ENCODE results near the gene SLC24A3.

SLC24A3 gene

GRCh38 chr20:19298652-19299051 lies 86.2 kb downstream of the SLC24A3 start:
- no peak for DNase-seq (ENCODE audit: extremely low read depth, insufficient read length)
- Histone ChIP-seq H3K27me3 (replicated peaks; ENCODE audit: control insufficient read depth, insufficient read depth, low read length) (no peaks in the 10 kb centered on the region), H3K4me3 (replicated peaks; ENCODE audit: low read depth, low read length) (no peak overlapping the region), H3K36me3 (ENCODE audit: control insufficient read depth, insufficient read depth, low read length) (no peaks in the 10 kb centered on the region)
- TF ChIP-seq, protein P1, sequence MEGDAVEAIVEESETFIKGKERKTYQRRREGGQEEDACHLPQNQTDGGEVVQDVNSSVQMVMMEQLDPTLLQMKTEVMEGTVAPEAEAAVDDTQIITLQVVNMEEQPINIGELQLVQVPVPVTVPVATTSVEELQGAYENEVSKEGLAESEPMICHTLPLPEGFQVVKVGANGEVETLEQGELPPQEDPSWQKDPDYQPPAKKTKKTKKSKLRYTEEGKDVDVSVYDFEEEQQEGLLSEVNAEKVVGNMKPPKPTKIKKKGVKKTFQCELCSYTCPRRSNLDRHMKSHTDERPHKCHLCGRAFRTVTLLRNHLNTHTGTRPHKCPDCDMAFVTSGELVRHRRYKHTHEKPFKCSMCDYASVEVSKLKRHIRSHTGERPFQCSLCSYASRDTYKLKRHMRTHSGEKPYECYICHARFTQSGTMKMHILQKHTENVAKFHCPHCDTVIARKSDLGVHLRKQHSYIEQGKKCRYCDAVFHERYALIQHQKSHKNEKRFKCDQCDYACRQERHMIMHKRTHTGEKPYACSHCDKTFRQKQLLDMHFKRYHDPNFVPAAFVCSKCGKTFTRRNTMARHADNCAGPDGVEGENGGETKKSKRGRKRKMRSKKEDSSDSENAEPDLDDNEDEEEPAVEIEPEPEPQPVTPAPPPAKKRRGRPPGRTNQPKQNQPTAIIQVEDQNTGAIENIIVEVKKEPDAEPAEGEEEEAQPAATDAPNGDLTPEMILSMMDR (IDR thresholded peaks at IDR 0.05; ENCODE audit: insufficient read depth, low read length, poor library complexity, severe bottlenecking), result no peak

DNA sequence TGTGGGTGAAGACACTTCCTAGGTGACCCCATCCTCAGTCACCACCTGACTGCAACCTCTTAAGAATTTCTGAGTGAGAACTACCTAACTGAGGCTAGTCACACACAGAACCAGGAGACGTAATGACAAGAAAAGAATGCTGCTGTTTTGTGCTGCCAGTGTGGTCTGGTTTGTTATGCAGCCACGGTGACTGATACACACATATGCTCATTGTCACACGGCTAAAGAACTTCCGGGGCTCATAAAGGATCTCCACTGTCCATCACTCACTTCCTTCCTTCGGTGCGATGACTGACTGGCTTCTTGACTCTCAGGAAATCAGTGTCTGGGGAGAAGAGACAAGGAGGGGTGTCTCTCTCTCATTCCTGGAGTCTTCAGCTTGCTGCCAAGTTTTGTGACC lies 88.0 kb downstream of the SLC24A3 start:
- no peak for DNase-seq (ENCODE audit: extremely low read depth, insufficient read length)
- no peak overlapping the region for H3K4me3 ChIP-seq (replicated peaks; ENCODE audit: low read depth, low read length)
- TF ChIP-seq, protein P1 (IDR thresholded peaks at IDR 0.05; ENCODE audit: insufficient read depth, low read length, poor library complexity, severe bottlenecking), result no peak

DNA sequence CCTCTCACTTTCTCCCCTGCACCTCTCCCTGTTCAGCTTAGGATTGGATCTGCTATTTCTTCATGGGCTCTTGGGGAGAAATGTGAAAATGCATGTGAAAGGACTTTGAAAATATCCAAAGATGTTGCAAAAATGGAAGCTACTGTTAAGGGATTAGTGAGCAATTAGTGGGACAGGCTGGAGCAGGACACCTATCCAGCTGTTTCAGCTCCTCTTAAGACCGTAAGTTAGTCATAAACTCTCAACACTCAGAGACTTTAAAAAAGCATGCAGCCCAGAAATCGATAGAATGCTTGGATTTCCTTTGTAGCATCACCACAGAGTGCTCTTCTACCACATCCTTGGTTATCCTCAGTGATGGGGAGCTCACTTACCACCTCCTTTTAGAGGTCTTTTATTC lies 88.7 kb downstream of the SLC24A3 start:
- Histone ChIP-seq H3K36me3 (ENCODE audit: control insufficient read depth, insufficient read depth, low read length) (no peaks in the 10 kb centered on the region), H3K4me3 (replicated peaks; ENCODE audit: low read depth, low read length) (no peak overlapping the region), H3K27me3 (replicated peaks; ENCODE audit: control insufficient read depth, insufficient read depth, low read length) (no peaks in the 10 kb centered on the region)
- TF ChIP-seq, protein P1 (IDR thresholded peaks at IDR 0.05; ENCODE audit: insufficient read depth, low read length, poor library complexity, severe bottlenecking), result no peak
- DNase-seq (ENCODE audit: extremely low read depth, insufficient read length), result no peak

More for the DNA sequence above, 88.0 kb downstream of the SLC24A3 start:
- no peaks in the 10 kb centered on the region for H3K36me3 ChIP-seq (ENCODE audit: control insufficient read depth, insufficient read depth, low read length)
- no peaks in the 10 kb centered on the region for H3K27me3 ChIP-seq (replicated peaks; ENCODE audit: control insufficient read depth, insufficient read depth, low read length)

GRCh38 chr20:19301843-19302242 lies 89.4 kb downstream of the SLC24A3 start:
- H3K36me3 ChIP-seq (ENCODE audit: control insufficient read depth, insufficient read depth, low read length), result no peaks in the 10 kb centered on the region
- no peak overlapping the region for H3K4me3 ChIP-seq (replicated peaks; ENCODE audit: low read depth, low read length)
- H3K27me3 ChIP-seq (replicated peaks; ENCODE audit: control insufficient read depth, insufficient read depth, low read length), result no peaks in the 10 kb centered on the region
- TF ChIP-seq, protein P1 (IDR thresholded peaks at IDR 0.05; ENCODE audit: insufficient read depth, low read length, poor library complexity, severe bottlenecking), result no peak
- DNase-seq (ENCODE audit: extremely low read depth, insufficient read length), result no peak

DNA sequence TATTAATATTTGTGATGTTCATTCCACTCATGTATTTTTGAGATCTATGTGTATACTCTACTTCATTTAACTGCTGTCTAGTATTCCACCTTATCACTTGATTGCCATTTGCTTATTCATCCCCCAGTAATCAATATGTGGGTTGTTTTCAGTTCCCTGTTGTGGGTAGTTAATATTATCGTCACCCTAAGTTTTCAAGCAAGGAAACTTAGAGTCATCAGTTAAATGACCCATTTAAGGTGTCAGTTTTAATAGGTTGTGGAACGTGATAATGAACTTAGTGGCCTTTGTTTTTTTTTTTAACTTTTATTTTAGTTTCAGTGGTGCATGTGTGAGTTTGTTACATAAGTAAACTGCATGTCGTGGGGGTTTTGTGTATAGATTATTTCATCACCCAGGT lies 90.3 kb downstream of the SLC24A3 start:
- H3K27me3 ChIP-seq (replicated peaks; ENCODE audit: control insufficient read depth, insufficient read depth, low read length), result no peaks in the 10 kb centered on the region
- DNase-seq (ENCODE audit: extremely low read depth, insufficient read length), result no peak
- H3K36me3 ChIP-seq (ENCODE audit: control insufficient read depth, insufficient read depth, low read length), result no peaks in the 10 kb centered on the region
- H3K4me3 ChIP-seq (replicated peaks; ENCODE audit: low read depth, low read length), result no peak overlapping the region
- TF ChIP-seq, protein P1 (IDR thresholded peaks at IDR 0.05; ENCODE audit: insufficient read depth, low read length, poor library complexity, severe bottlenecking), result no peak

GRCh38 chr20:19304389-19304788 lies 91.9 kb downstream of the SLC24A3 start:
- DNase-seq (ENCODE audit: extremely low read depth, insufficient read length), result no peak
- Histone ChIP-seq H3K4me3 (replicated peaks; ENCODE audit: low read depth, low read length) (no peak overlapping the region), H3K36me3 (ENCODE audit: control insufficient read depth, insufficient read depth, low read length) (no peaks in the 10 kb centered on the region), H3K27me3 (replicated peaks; ENCODE audit: control insufficient read depth, insufficient read depth, low read length) (no peaks in the 10 kb centered on the region)
- TF ChIP-seq, protein P1 (IDR thresholded peaks at IDR 0.05; ENCODE audit: insufficient read depth, low read length, poor library complexity, severe bottlenecking), result no peak
